ENCODE measurements around the gene ATP9B.

ATP9B gene

DNA sequence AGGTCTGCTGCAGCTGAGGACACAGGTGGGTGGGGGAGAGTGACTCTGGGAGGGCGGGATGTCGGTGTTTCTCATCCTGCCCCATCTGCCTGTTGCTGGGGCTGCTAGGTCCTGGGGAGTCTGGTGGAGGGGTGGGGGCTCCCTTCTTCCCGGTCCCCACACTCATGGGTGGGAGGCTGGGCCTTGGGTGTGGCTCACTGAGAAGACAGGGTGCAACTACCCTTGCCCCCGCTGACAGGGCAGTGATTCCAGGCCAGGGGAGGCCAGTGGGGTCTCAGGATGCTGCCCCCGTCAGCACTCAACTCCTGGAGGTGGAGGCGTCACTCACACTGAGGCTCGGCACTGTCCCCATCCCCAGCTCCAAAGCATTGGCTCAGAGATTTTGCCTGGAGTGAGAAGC, 318.8 kb downstream of the ATP9B start:
- H3K79me2 ChIP-seq (ENCODE audit: insufficient read depth, low read length) = no peaks in the 10 kb centered on the region
- no peaks in the 10 kb centered on the region for H4K20me1 ChIP-seq (ENCODE audit: insufficient read depth, low read length, poor library complexity, severe bottlenecking)
- H3K4me1 ChIP-seq (ENCODE audit: insufficient read depth, low read length, poor library complexity, severe bottlenecking) = peaks cover 5% of the 10 kb centered on the region
- H3K9ac ChIP-seq (ENCODE audit: low read depth, low read length, poor library complexity, severe bottlenecking) = no peak overlapping the region
- no peak overlapping the region for H3K4me3 ChIP-seq (ENCODE audit: low read length, poor library complexity, severe bottlenecking)
- H3K9me3 ChIP-seq (ENCODE audit: insufficient read depth, low read depth, low read length) = no peaks in the 10 kb centered on the region
- no peaks in the 10 kb centered on the region for H3K27me3 ChIP-seq (ENCODE audit: insufficient read depth, low read length, poor library complexity, severe bottlenecking)
- H3K4me2 ChIP-seq (ENCODE audit: low read depth, low read length, poor library complexity, severe bottlenecking) = no peak overlapping the region
- H3K36me3 ChIP-seq (ENCODE audit: insufficient read depth, low read length) = no peaks in the 10 kb centered on the region
- H3F3A ChIP-seq (ENCODE audit: low read depth) = peaks cover 6% of the 10 kb centered on the region; the same call in 1 of the 2 replicates
- TF ChIP-seq, protein P1, sequence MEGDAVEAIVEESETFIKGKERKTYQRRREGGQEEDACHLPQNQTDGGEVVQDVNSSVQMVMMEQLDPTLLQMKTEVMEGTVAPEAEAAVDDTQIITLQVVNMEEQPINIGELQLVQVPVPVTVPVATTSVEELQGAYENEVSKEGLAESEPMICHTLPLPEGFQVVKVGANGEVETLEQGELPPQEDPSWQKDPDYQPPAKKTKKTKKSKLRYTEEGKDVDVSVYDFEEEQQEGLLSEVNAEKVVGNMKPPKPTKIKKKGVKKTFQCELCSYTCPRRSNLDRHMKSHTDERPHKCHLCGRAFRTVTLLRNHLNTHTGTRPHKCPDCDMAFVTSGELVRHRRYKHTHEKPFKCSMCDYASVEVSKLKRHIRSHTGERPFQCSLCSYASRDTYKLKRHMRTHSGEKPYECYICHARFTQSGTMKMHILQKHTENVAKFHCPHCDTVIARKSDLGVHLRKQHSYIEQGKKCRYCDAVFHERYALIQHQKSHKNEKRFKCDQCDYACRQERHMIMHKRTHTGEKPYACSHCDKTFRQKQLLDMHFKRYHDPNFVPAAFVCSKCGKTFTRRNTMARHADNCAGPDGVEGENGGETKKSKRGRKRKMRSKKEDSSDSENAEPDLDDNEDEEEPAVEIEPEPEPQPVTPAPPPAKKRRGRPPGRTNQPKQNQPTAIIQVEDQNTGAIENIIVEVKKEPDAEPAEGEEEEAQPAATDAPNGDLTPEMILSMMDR (conservative IDR thresholded peaks at IDR 0.05; ENCODE audit: low read length) = no peak
- no peak for TF ChIP-seq EZH2phosphoT487 (IDR thresholded peaks at IDR 0.05; ENCODE audit: borderline replicate concordance)
- no peak overlapping the region for H2AFZ ChIP-seq (ENCODE audit: low read length)
- H3K9me2 ChIP-seq (replicated peaks; ENCODE audit: low read depth, low read length) = no peaks in the 10 kb centered on the region

DNA sequence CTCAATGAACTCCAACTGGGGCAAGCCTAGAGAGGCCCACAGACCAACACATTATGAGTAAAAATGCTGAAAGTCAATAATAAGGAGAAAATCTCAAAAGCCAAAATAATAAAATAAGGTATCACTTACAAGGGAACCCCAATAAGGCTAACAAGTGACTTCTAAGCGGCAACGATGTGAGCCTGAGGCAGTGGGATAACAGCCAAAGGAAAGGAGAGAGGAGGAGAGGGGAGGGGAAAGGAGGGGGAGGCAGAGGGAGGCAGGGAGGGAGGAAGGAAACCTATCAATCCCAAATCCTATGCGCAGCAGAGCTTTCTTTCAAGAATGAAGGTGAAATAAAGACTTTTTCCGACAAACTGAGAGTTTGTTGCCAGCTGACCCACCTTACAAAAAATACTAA, 320.5 kb downstream of the ATP9B start:
- TF ChIP-seq, protein P1 (conservative IDR thresholded peaks at IDR 0.05; ENCODE audit: low read length) = no peak
- TF ChIP-seq EZH2phosphoT487 (IDR thresholded peaks at IDR 0.05; ENCODE audit: borderline replicate concordance) = no peak
- no peak overlapping the region for H3K9ac ChIP-seq (ENCODE audit: low read depth, low read length, poor library complexity, severe bottlenecking)
- H3K27me3 ChIP-seq (ENCODE audit: insufficient read depth, low read length, poor library complexity, severe bottlenecking) = no peaks in the 10 kb centered on the region

DNA sequence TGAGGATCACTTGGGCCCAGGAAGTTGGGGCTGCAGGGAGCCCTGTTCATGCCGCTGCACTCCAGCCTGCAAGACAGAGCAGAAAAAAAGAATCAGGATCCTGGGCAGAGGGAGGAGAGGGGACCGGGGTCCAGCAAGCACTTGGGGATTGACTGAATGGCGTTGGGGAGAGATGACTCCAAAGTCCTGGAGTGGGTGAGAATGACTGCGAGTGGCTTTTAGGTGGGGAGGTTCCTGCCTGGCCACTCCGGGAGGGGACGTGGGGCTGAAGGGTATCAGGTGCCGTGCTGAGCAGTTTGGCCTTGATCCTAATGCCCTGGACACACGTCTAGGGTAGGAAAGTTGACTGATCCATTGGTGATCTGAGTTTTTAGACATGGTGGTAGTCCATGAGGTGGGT, 323.0 kb downstream of the ATP9B start:
- Histone ChIP-seq H3K9me2 (replicated peaks; ENCODE audit: low read depth, low read length) (no peaks in the 10 kb centered on the region), H3K27me3 (ENCODE audit: insufficient read depth, low read length, poor library complexity, severe bottlenecking) (no peaks in the 10 kb centered on the region), H3K4me3 (ENCODE audit: low read length, poor library complexity, severe bottlenecking) (no peak overlapping the region), H2AFZ (ENCODE audit: low read length) (no peak overlapping the region), H3K79me2 (ENCODE audit: insufficient read depth, low read length) (peaks cover 6% of the 10 kb centered on the region; the same call in 1 of the 2 replicates), H4K20me1 (ENCODE audit: insufficient read depth, low read length, poor library complexity, severe bottlenecking) (no peaks in the 10 kb centered on the region), H3F3A (ENCODE audit: low read depth) (peaks cover 6% of the 10 kb centered on the region; the same call in 1 of the 2 replicates), H3K9ac (ENCODE audit: low read depth, low read length, poor library complexity, severe bottlenecking) (no peak overlapping the region), H3K4me2 (ENCODE audit: low read depth, low read length, poor library complexity, severe bottlenecking) (no peak overlapping the region), H3K4me1 (ENCODE audit: insufficient read depth, low read length, poor library complexity, severe bottlenecking) (peaks cover 24% of the 10 kb centered on the region), H3K9me3 (ENCODE audit: insufficient read depth, low read depth, low read length) (no peaks in the 10 kb centered on the region), H3K36me3 (ENCODE audit: insufficient read depth, low read length) (no peaks in the 10 kb centered on the region)
- TF ChIP-seq EZH2phosphoT487 (IDR thresholded peaks at IDR 0.05; ENCODE audit: borderline replicate concordance) = no peak
- TF ChIP-seq, protein P1 (conservative IDR thresholded peaks at IDR 0.05; ENCODE audit: low read length) = no peak

More for the DNA sequence above, 320.5 kb downstream of the ATP9B start:
- Histone ChIP-seq H3K4me2 (ENCODE audit: low read depth, low read length, poor library complexity, severe bottlenecking) (no peak overlapping the region), H3K79me2 (ENCODE audit: insufficient read depth, low read length) (no peaks in the 10 kb centered on the region), H3K9me2 (replicated peaks; ENCODE audit: low read depth, low read length) (no peaks in the 10 kb centered on the region), H3F3A (ENCODE audit: low read depth) (peaks cover 6% of the 10 kb centered on the region; the same call in 1 of the 2 replicates), H4K20me1 (ENCODE audit: insufficient read depth, low read length, poor library complexity, severe bottlenecking) (no peaks in the 10 kb centered on the region), H3K36me3 (ENCODE audit: insufficient read depth, low read length) (no peaks in the 10 kb centered on the region), H3K4me1 (ENCODE audit: insufficient read depth, low read length, poor library complexity, severe bottlenecking) (peaks cover 14% of the 10 kb centered on the region), H2AFZ (ENCODE audit: low read length) (no peak overlapping the region), H3K4me3 (ENCODE audit: low read length, poor library complexity, severe bottlenecking) (no peak overlapping the region), H3K9me3 (ENCODE audit: insufficient read depth, low read depth, low read length) (no peaks in the 10 kb centered on the region)

Measured in Loucy (cell line).